Measurements from ENCODE around the gene PHRF1. TPM values are rescaled to one million over a fixed set of nuclear protein-coding genes. Genes with fewer than 3 reads are reported as not detected.

Gene PHRF1
- total and polyA plus RNA-seq, 9 of the 15 experiments (the other 6 are each of a cell fraction or from before 2014, with no cell fraction given), result 0.07 to 37.2 (median 7.7) TPM

DNA sequence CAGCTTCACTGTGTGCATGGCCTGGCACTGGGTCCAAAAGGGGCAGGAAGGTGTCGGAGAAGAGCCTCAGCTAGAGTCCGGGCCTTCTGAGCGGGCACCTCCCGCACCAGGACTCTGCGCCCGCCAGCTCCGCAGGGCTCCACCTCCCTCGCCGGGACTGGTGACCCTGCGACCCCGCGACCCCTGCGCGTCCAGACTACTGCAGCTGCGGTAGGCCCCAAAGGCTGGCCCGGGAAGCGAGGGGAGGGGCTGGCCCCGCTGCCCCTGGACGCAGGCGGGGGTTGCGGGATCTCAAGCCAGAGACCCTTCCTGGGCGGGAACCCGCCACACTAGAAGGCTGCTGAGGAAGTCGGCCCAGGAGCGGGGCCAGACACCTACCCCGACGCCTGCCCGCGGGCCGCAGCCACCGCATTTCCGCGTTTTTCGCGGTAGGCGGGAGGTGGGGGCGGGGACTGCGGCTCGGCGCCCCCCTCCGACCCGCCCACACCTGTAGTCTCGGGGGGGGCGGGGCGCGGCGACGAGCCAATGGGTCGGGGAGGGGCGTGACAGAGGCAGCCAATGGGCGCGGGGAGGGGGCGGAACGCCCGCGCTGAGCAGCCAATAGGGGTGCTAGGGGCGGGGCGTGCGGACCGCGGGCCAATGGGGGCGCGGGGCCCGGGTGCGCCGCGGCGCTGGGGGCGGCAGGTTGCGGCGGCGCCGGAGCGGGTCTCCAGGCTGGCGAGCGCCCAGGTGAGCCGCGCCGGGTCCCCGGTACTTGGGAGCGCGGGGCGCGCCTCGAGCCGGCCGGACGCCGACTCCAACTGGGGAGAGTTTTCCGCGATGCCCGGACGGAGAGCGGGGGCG, 15.7 kb upstream of the PHRF1 start, which contains the start of the genes LMNTD2 and RASSF7 (continued):
- TF ChIP-seq, protein P1, sequence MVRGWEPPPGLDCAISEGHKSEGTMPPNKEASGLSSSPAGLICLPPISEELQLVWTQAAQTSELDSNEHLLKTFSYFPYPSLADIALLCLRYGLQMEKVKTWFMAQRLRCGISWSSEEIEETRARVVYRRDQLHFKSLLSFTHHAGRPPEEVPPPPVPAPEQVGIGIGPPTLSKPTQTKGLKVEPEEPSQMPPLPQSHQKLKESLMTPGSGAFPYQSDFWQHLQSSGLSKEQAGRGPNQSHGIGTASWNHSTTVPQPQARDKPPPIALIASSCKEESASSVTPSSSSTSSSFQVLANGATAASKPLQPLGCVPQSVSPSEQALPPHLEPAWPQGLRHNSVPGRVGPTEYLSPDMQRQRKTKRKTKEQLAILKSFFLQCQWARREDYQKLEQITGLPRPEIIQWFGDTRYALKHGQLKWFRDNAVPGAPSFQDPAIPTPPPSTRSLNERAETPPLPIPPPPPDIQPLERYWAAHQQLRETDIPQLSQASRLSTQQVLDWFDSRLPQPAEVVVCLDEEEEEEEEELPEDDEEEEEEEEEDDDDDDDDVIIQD (CRISPR knock-in tag; IDR thresholded peaks at IDR 0.05), result peak; percentile 73; the same call in 1 of the 2 replicates
- TF ChIP-seq MBD2 (IDR thresholded peaks at IDR 0.05; ENCODE audit: borderline replicate concordance, low read depth), result peak; percentile 94
- peak; percentile 99 for TF ChIP-seq ZFX (CRISPR knock-in tag; IDR thresholded peaks at IDR 0.05)
- TF ChIP-seq SMAD3 (CRISPR knock-in tag; conservative IDR thresholded peaks at IDR 0.05), result 0 out of 2 replicates have a peak, but pooled peaks have one; percentile 56
- peak; percentile 33; the same call in 1 of the 2 replicates for TF ChIP-seq MYNN (IDR thresholded peaks at IDR 0.05)
- TF ChIP-seq MYNN (CRISPR knock-in tag; IDR thresholded peaks at IDR 0.05), result no peak
- 0 out of 2 replicates have a peak, but pooled peaks have one; percentile 19 for TF ChIP-seq STAG1 (CRISPR knock-in tag; IDR thresholded peaks at IDR 0.05; ENCODE audit: borderline replicate concordance)
- TF ChIP-seq, protein P2, sequence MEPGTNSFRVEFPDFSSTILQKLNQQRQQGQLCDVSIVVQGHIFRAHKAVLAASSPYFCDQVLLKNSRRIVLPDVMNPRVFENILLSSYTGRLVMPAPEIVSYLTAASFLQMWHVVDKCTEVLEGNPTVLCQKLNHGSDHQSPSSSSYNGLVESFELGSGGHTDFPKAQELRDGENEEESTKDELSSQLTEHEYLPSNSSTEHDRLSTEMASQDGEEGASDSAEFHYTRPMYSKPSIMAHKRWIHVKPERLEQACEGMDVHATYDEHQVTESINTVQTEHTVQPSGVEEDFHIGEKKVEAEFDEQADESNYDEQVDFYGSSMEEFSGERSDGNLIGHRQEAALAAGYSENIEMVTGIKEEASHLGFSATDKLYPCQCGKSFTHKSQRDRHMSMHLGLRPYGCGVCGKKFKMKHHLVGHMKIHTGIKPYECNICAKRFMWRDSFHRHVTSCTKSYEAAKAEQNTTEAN (CRISPR knock-in tag; IDR thresholded peaks at IDR 0.05), result no peak
- TF ChIP-seq CSDE1 (IDR thresholded peaks at IDR 0.05), result no peak
- TF ChIP-seq SIX5 (IDR thresholded peaks at IDR 0.05; ENCODE audit: borderline replicate concordance in 1 of 2, insufficient read depth in 1 of 2, low read depth in 1 of 2, low read length in 2 of 2), result no peak
- TF ChIP-seq NR3C1 (CRISPR knock-in tag; IDR thresholded peaks at IDR 0.05), result peak; percentile 42; the same call in 1 of the 2 replicates
- peak; percentile 52; the same call in 1 of the 2 replicates for TF ChIP-seq NR4A1 (CRISPR knock-in tag; IDR thresholded peaks at IDR 0.05)
- TF ChIP-seq NR4A1 (tag; IDR thresholded peaks at IDR 0.05), result no peak
- no peak for TF ChIP-seq RBM39 (optimal IDR thresholded peaks at IDR 0.05; ENCODE audit: low read depth, low read length)
- TF ChIP-seq PRPF4 (IDR thresholded peaks at IDR 0.05; ENCODE audit: insufficient read depth, low read depth, low read length, poor library complexity, severe bottlenecking), result peak; percentile 40
- TF ChIP-seq, protein P3, sequence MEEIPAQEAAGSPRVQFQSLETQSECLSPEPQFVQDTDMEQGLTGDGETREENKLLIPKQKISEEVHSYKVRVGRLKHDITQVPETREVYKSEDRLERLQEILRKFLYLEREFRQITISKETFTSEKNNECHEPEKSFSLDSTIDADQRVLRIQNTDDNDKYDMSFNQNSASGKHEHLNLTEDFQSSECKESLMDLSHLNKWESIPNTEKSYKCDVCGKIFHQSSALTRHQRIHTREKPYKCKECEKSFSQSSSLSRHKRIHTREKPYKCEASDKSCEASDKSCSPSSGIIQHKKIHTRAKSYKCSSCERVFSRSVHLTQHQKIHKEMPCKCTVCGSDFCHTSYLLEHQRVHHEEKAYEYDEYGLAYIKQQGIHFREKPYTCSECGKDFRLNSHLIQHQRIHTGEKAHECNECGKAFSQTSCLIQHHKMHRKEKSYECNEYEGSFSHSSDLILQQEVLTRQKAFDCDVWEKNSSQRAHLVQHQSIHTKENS (CRISPR knock-in tag; IDR thresholded peaks at IDR 0.05), result no peak
- no peak for TF ChIP-seq E2F5 (CRISPR knock-in tag; IDR thresholded peaks at IDR 0.05)
- TF ChIP-seq MYBL2 (IDR thresholded peaks at IDR 0.05; ENCODE audit: low read depth), result no peak
- TF ChIP-seq MYBL2 (CRISPR knock-in tag; IDR thresholded peaks at IDR 0.05; ENCODE audit: borderline replicate concordance), result no peak
- TF ChIP-seq ZNF232 (CRISPR knock-in tag; IDR thresholded peaks at IDR 0.05), result no peak
- TF ChIP-seq CCNT2 (IDR thresholded peaks at IDR 0.05; ENCODE audit: borderline replicate concordance, extremely low read depth, insufficient read length, low read depth, low read length), result peak; percentile 41
- 0 out of 2 replicates have a peak, but pooled peaks have one; percentile 24 for TF ChIP-seq GABPB1 (CRISPR knock-in tag; IDR thresholded peaks at IDR 0.05)
- TF ChIP-seq BHLHE40 (IDR thresholded peaks at IDR 0.05; ENCODE audit: low read length), result no peak
- peak; percentile 99 for TF ChIP-seq ZBTB1 (CRISPR knock-in tag; IDR thresholded peaks at IDR 0.05; ENCODE audit: borderline replicate concordance, low read depth)

Data from K562 (cell line).